ENCODE results near the gene ACACA. TPM values are rescaled to one million over a fixed set of nuclear protein-coding genes. Genes with fewer than 3 reads are reported as not detected.

Gene ACACA
- total RNA-seq, 1 experiment from 2014 or later, result 33.0 TPM

GRCh38 chr17:37312137-37312923 lies 94.3 kb downstream of the ACACA start:
- no peak for ATAC-seq
- Histone ChIP-seq H3K79me2 (ENCODE audit: low read length) (no peaks in the 10 kb centered on the region), H3K9me3 (ENCODE audit: low read length) (no peaks in the 10 kb centered on the region), H3K27me3 (ENCODE audit: low read length) (no peaks in the 10 kb centered on the region), H3K27ac (ENCODE audit: low read length) (no peak overlapping the region), H3F3A (ENCODE audit: low read length, unreplicated experiment) (no peaks in the 10 kb centered on the region), H2AFZ (ENCODE audit: low read length) (no peak overlapping the region), H3K4me3 (ENCODE audit: low read length) (no peak overlapping the region), H3K9ac (ENCODE audit: low read length) (no peak overlapping the region), H4K20me1 (ENCODE audit: low read length) (no peaks in the 10 kb centered on the region), H3K36me3 (ENCODE audit: low read depth, low read length) (peaks cover 3% of the 10 kb centered on the region), H3K4me1 (ENCODE audit: insufficient read depth, low read length) (no peaks in the 10 kb centered on the region), H3K4me2 (ENCODE audit: low read length) (no peak overlapping the region), H3K9me2 (replicated peaks; ENCODE audit: low read length) (no peaks in the 10 kb centered on the region)
- intact Hi-C loops (cut with micrococcal nuclease), result no loop called here
- DNase-seq, result no peak
- ChIA-PET CTCF (no interaction called here), POLR2A (ENCODE audit: unreplicated experiment) (no interaction called here)
- TF ChIP-seq, protein P1, sequence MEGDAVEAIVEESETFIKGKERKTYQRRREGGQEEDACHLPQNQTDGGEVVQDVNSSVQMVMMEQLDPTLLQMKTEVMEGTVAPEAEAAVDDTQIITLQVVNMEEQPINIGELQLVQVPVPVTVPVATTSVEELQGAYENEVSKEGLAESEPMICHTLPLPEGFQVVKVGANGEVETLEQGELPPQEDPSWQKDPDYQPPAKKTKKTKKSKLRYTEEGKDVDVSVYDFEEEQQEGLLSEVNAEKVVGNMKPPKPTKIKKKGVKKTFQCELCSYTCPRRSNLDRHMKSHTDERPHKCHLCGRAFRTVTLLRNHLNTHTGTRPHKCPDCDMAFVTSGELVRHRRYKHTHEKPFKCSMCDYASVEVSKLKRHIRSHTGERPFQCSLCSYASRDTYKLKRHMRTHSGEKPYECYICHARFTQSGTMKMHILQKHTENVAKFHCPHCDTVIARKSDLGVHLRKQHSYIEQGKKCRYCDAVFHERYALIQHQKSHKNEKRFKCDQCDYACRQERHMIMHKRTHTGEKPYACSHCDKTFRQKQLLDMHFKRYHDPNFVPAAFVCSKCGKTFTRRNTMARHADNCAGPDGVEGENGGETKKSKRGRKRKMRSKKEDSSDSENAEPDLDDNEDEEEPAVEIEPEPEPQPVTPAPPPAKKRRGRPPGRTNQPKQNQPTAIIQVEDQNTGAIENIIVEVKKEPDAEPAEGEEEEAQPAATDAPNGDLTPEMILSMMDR (conservative IDR thresholded peaks at IDR 0.05; ENCODE audit: low read depth, low read length), result no peak
- TF ChIP-seq EZH2 (IDR thresholded peaks at IDR 0.05; ENCODE audit: low read length, unreplicated experiment) (no peak), EZH2phosphoT487 (IDR thresholded peaks at IDR 0.05; ENCODE audit: borderline replicate concordance, low read length) (no peak)
- no TSS peak for BruUV-seq (replicated peaks)

DNA sequence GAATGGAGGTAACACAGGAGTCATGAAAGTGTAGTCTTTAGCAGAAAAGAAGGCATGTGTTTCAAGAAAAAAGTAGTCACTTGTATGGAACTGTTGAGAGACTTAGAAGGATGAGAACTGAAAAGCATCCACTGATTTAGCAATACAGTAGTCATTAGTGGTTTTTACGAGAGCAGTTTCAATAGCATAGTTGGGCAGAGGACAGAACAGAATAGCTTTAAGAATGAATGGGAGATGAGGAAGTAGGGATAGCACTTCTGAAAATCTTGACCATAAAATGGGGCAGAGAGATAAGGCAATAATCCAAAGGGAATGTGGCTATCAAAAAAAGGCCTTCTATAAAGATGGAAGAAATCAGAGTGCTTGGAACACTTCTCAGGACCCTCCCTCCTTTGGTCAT lies 95.7 kb downstream of the ACACA start:
- H3K9me3 ChIP-seq (ENCODE audit: low read length), result no peaks in the 10 kb centered on the region
- H3F3A ChIP-seq (ENCODE audit: low read length, unreplicated experiment), result no peaks in the 10 kb centered on the region
- BruUV-seq (replicated peaks), result no TSS peak
- H3K79me2 ChIP-seq (ENCODE audit: low read length), result no peaks in the 10 kb centered on the region
- no peak for ATAC-seq
- H3K4me2 ChIP-seq (ENCODE audit: low read length), result no peak overlapping the region
- no peaks in the 10 kb centered on the region for H3K27me3 ChIP-seq (ENCODE audit: low read length)
- ChIA-PET POLR2A (ENCODE audit: unreplicated experiment) (no interaction called here), CTCF (no interaction called here)
- no peak overlapping the region for H3K9ac ChIP-seq (ENCODE audit: low read length)
- intact Hi-C loops (cut with micrococcal nuclease), result no loop called here
- no peaks in the 10 kb centered on the region for H4K20me1 ChIP-seq (ENCODE audit: low read length)
- no peak overlapping the region for H3K4me3 ChIP-seq (ENCODE audit: low read length)
- H3K36me3 ChIP-seq (ENCODE audit: low read depth, low read length), result peaks cover 3% of the 10 kb centered on the region
- no peaks in the 10 kb centered on the region for H3K9me2 ChIP-seq (replicated peaks; ENCODE audit: low read length)
- H3K4me1 ChIP-seq (ENCODE audit: insufficient read depth, low read length), result no peaks in the 10 kb centered on the region
- no peak overlapping the region for H2AFZ ChIP-seq (ENCODE audit: low read length)
- H3K27ac ChIP-seq (ENCODE audit: low read length), result no peak overlapping the region
- DNase-seq, result no peak
- TF ChIP-seq, protein P1 (conservative IDR thresholded peaks at IDR 0.05; ENCODE audit: low read depth, low read length), result no peak
- TF ChIP-seq EZH2 (IDR thresholded peaks at IDR 0.05; ENCODE audit: low read length, unreplicated experiment) (no peak), EZH2phosphoT487 (IDR thresholded peaks at IDR 0.05; ENCODE audit: borderline replicate concordance, low read length) (no peak)

- TF ChIP-seq EZH2 (IDR thresholded peaks at IDR 0.05; ENCODE audit: low read length, unreplicated experiment) (no peak), EZH2phosphoT487 (IDR thresholded peaks at IDR 0.05; ENCODE audit: borderline replicate concordance, low read length) (no peak)
- TF ChIP-seq, protein P1 (conservative IDR thresholded peaks at IDR 0.05; ENCODE audit: low read depth, low read length), result no peak
- ATAC-seq (no peak), DNase-seq (no peak)
- no peaks in the 10 kb centered on the region for H3K9me3 ChIP-seq (ENCODE audit: low read length)
- no peak overlapping the region for H2AFZ ChIP-seq (ENCODE audit: low read length)
- no peaks in the 10 kb centered on the region for H3K4me1 ChIP-seq (ENCODE audit: insufficient read depth, low read length)
- no peaks in the 10 kb centered on the region for H3K79me2 ChIP-seq (ENCODE audit: low read length)
- intact Hi-C loops (cut with micrococcal nuclease), result no loop called here
- H3K4me2 ChIP-seq (ENCODE audit: low read length), result no peak overlapping the region
- H4K20me1 ChIP-seq (ENCODE audit: low read length), result no peaks in the 10 kb centered on the region
- H3K36me3 ChIP-seq (ENCODE audit: low read depth, low read length), result peaks cover 3% of the 10 kb centered on the region
- BruUV-seq (replicated peaks), result no TSS peak
- H3K9ac ChIP-seq (ENCODE audit: low read length), result no peak overlapping the region
- CTCF ChIA-PET, result no interaction called here
- POLR2A ChIA-PET (ENCODE audit: unreplicated experiment), result no interaction called here
- no peak overlapping the region for H3K27ac ChIP-seq (ENCODE audit: low read length)
- H3K27me3 ChIP-seq (ENCODE audit: low read length), result no peaks in the 10 kb centered on the region
- no peaks in the 10 kb centered on the region for H3K9me2 ChIP-seq (replicated peaks; ENCODE audit: low read length)
- no peak overlapping the region for H3K4me3 ChIP-seq (ENCODE audit: low read length)
- no peaks in the 10 kb centered on the region for H3F3A ChIP-seq (ENCODE audit: low read length, unreplicated experiment)
These were observed 97.6 kb downstream of the ACACA start for GRCh38 chr17:37309051-37309450.
